Measurements from ENCODE around the gene MUCL3. TPM values are rescaled to one million over a fixed set of nuclear protein-coding genes. Genes with fewer than 3 reads are reported as not detected.

Gene MUCL3
- total RNA-seq, 4 donors from 2014 or later: 0.18 TPM; not detected in 3

GRCh38 chr6:30942338-30943060 lies 1.7 kb downstream of the MUCL3 start:
- Histone ChIP-seq H3K27me3 (no peaks in the 10 kb centered on the region), H3K9me3 (no peaks in the 10 kb centered on the region), H3K36me3 (no peaks in the 10 kb centered on the region), H3K27ac (no peak overlapping the region), H3K4me3 (no peak overlapping the region), H3K4me1 (peaks cover 0 to 5% (median 0%) of the 10 kb centered on the region in 4 donors)
- peak; percentile 20 to 81 (median 70) for DNase-seq
- TF ChIP-seq CTCF (IDR thresholded peaks at IDR 0.05): peak in 4 of 6 experiments; percentile 22 to 59 (median 52)
- no peak for TF ChIP-seq POLR2A (IDR thresholded peaks at IDR 0.05)

- Histone ChIP-seq H3K9me3 (no peaks in the 10 kb centered on the region), H3K36me3 (no peaks in the 10 kb centered on the region), H3K27me3 (no peaks in the 10 kb centered on the region), H3K4me3 (no peak overlapping the region), H3K27ac (no peak overlapping the region), H3K4me1 (peaks cover 0 to 5% (median 0%) of the 10 kb centered on the region in 4 donors)
- no peak for TF ChIP-seq POLR2A (IDR thresholded peaks at IDR 0.05)
- DNase-seq: no peak
These were observed 3.3 kb downstream of the MUCL3 start for GRCh38 chr6:30944051-30944450.

GRCh38 chr6:30945281-30945680 lies 4.5 kb downstream of the MUCL3 start:
- Histone ChIP-seq H3K4me3 (no peak overlapping the region), H3K36me3 (no peaks in the 10 kb centered on the region), H3K4me1 (peaks cover 0 to 5% (median 0%) of the 10 kb centered on the region in 4 donors), H3K27ac (no peak overlapping the region), H3K27me3 (no peaks in the 10 kb centered on the region), H3K9me3 (no peaks in the 10 kb centered on the region)
- TF ChIP-seq POLR2A (IDR thresholded peaks at IDR 0.05) (no peak), CTCF (IDR thresholded peaks at IDR 0.05) (no peak)
- no peak for DNase-seq

GRCh38 chr6:30947231-30947630 lies 6.5 kb downstream of the MUCL3 start:
- Histone ChIP-seq H3K27ac (no peak overlapping the region), H3K4me1 (peaks cover 0 to 5% (median 0%) of the 10 kb centered on the region in 4 donors), H3K9me3 (no peaks in the 10 kb centered on the region), H3K36me3 (no peaks in the 10 kb centered on the region), H3K4me3 (no peak overlapping the region), H3K27me3 (no peaks in the 10 kb centered on the region)
- no peak for TF ChIP-seq CTCF (IDR thresholded peaks at IDR 0.05)
- TF ChIP-seq POLR2A (IDR thresholded peaks at IDR 0.05): no peak
- DNase-seq: no peak

GRCh38 chr6:30948811-30949210 lies 8.0 kb downstream of the MUCL3 start:
- Histone ChIP-seq H3K27me3 (no peaks in the 10 kb centered on the region), H3K4me3 (no peak overlapping the region), H3K9me3 (no peaks in the 10 kb centered on the region), H3K4me1 (no peaks in the 10 kb centered on the region), H3K36me3 (no peaks in the 10 kb centered on the region), H3K27ac (no peak overlapping the region)
- DNase-seq: no peak
- TF ChIP-seq POLR2A (IDR thresholded peaks at IDR 0.05) (no peak), CTCF (IDR thresholded peaks at IDR 0.05) (no peak)

GRCh38 chr6:30951907-30952469 lies 11.2 kb downstream of the MUCL3 start:
- Histone ChIP-seq H3K36me3 (no peaks in the 10 kb centered on the region), H3K4me1 (peaks cover 0 to 15% (median 3%) of the 10 kb centered on the region in 4 donors), H3K27ac (no peak overlapping the region), H3K9me3 (no peaks in the 10 kb centered on the region), H3K4me3 (no peak overlapping the region), H3K27me3 (no peaks in the 10 kb centered on the region)
- DNase-seq: no peak
- no peak for TF ChIP-seq CTCF (IDR thresholded peaks at IDR 0.05)
- no peak for TF ChIP-seq POLR2A (IDR thresholded peaks at IDR 0.05)
